H9 (cell line): ENCODE results near the gene CCDC185. TPM values are rescaled to one million over a fixed set of nuclear protein-coding genes. Genes with fewer than 3 reads are reported as not detected.
A peak's percentile ranks its signal among the peaks of the same experiment; 100 is the strongest.

Experiments used
- DNase-seq: peaks from one replicate; pipeline ENCODE4 v3.0.0-alpha.2; 2017
- H2AFZ ChIP-seq: one replicate; pipeline ENCODE4 v1.6.1; 2013; ENCODE audit warnings: mild to moderate bottlenecking, low read length, control low read depth, moderate library complexity
- H2AK5ac ChIP-seq: 2 replicates; pipeline ENCODE4 v1.6.1; 2013; ENCODE audit warnings: low read length, control low read depth, mixed read lengths; ENCODE audit not compliant: insufficient read length
- H2BK120ac ChIP-seq: one replicate; pipeline ENCODE4 v1.6.1; 2013; ENCODE audit warnings: low read depth, mild to moderate bottlenecking, low read length, control low read depth, inconsistent platforms; ENCODE audit not compliant: poor library complexity, severe bottlenecking
- H2BK12ac ChIP-seq: 2 replicates; pipeline ENCODE4 v1.6.1; 2013; ENCODE audit warnings: low read length, control low read depth, mixed read lengths, low read depth; ENCODE audit not compliant: insufficient read length
- H2BK15ac ChIP-seq: 2 replicates; pipeline ENCODE4 v1.6.1; 2013; ENCODE audit warnings: low read depth, low read length, control low read depth
- H2BK20ac ChIP-seq: one replicate; pipeline ENCODE4 v1.6.1; 2013; ENCODE audit warnings: low read depth, mild to moderate bottlenecking, low read length, control low read depth, inconsistent platforms; ENCODE audit not compliant: poor library complexity, severe bottlenecking
- H2BK5ac ChIP-seq: 2 replicates; pipeline ENCODE4 v1.6.1; 2013; ENCODE audit warnings: low read length, control low read depth, mixed read lengths; ENCODE audit not compliant: insufficient read length
- H3K14ac ChIP-seq: 2 replicates; pipeline ENCODE4 v1.6.1; 2013; ENCODE audit warnings: low read length, control low read depth; ENCODE audit not compliant: insufficient read depth
- H3K18ac ChIP-seq: 2 replicates; pipeline ENCODE4 v1.6.1; 2013; ENCODE audit warnings: low read depth, mild to moderate bottlenecking, mixed read lengths, low read length, control low read depth; ENCODE audit not compliant: insufficient read length
- H3K23ac ChIP-seq: 2 replicates; pipeline ENCODE4 v1.6.1; 2013; ENCODE audit warnings: low read length, control low read depth, mixed read lengths, low read depth; ENCODE audit not compliant: insufficient read length
- H3K23me2 ChIP-seq: 2 replicates; pipeline ENCODE4 v1.6.1; 2013; ENCODE audit warnings: low read depth, mild to moderate bottlenecking, mixed read lengths, low read length, control low read depth; ENCODE audit not compliant: insufficient read length, poor library complexity, severe bottlenecking
- H3K27ac ChIP-seq: 2 replicates; pipeline ENCODE4 v1.5.1; 2013; ENCODE audit warnings: low read length, control low read depth, mixed read lengths, low read depth; ENCODE audit not compliant: insufficient read length
- H3K27me3 ChIP-seq: 2 replicates; pipeline ENCODE4 v1.6.1; 2013; ENCODE audit warnings: low read length, control low read depth, inconsistent platforms; ENCODE audit not compliant: insufficient read depth
- H3K4ac ChIP-seq: 2 replicates; pipeline ENCODE4 v1.6.1; 2013; ENCODE audit warnings: low read depth, mild to moderate bottlenecking, control low read depth, inconsistent platforms, low read length, moderate library complexity
- H3K4me1 ChIP-seq: 2 replicates; pipeline ENCODE4 v1.6.1; 2013; ENCODE audit warnings: low read length, control low read depth, inconsistent platforms; ENCODE audit not compliant: insufficient read depth
- H3K4me2 ChIP-seq: 2 replicates; pipeline ENCODE4 v1.6.1; 2013; ENCODE audit warnings: low read length, control low read depth, mixed read lengths; ENCODE audit not compliant: insufficient read length, insufficient read depth
- H3K56ac ChIP-seq: 2 replicates; pipeline ENCODE4 v1.6.1; 2013; ENCODE audit warnings: low read depth, mild to moderate bottlenecking, mixed read lengths, low read length, control low read depth; ENCODE audit not compliant: insufficient read length
- H3K79me1 ChIP-seq: 2 replicates; pipeline ENCODE4 v1.6.1; 2013; ENCODE audit warnings: low read depth, mild to moderate bottlenecking, moderate library complexity, low read length, control low read depth, inconsistent platforms; ENCODE audit not compliant: insufficient read depth, poor library complexity, severe bottlenecking
- H3K79me2 ChIP-seq: 2 replicates; pipeline ENCODE4 v1.6.1; 2013; ENCODE audit warnings: low read length, control low read depth, inconsistent platforms; ENCODE audit not compliant: insufficient read depth
- H3K9ac ChIP-seq: 2 replicates; pipeline ENCODE4 v1.6.1; 2013; ENCODE audit warnings: low read length, control low read depth, mixed read lengths; ENCODE audit not compliant: insufficient read length; ENCODE audit errors: extremely low read depth
- H3K9me3 ChIP-seq: one replicate; pipeline ENCODE4 v1.6.1; 2013; ENCODE audit warnings: low read depth, low read length, inconsistent platforms; ENCODE audit not compliant: control insufficient read depth
- H3T11ph ChIP-seq: one replicate; pipeline ENCODE4 v1.6.1; 2013; ENCODE audit warnings: mild to moderate bottlenecking, low read length, control low read depth, inconsistent platforms
- H4K20me1 ChIP-seq: one replicate; pipeline ENCODE4 v1.6.1; 2013; ENCODE audit not compliant: control insufficient read depth, insufficient read length, insufficient read depth
- H4K5ac ChIP-seq: 2 replicates; pipeline ENCODE4 v1.6.1; 2013; ENCODE audit warnings: low read depth, mild to moderate bottlenecking, mixed read lengths, low read length, control low read depth; ENCODE audit not compliant: insufficient read length
- H4K8ac ChIP-seq: replicated peaks from 2 replicates; pipeline ENCODE4 v1.6.1; 2013; ENCODE audit warnings: low read length, control low read depth, mixed read lengths, low read depth; ENCODE audit not compliant: insufficient read length
- H4K91ac ChIP-seq: 2 replicates; pipeline ENCODE4 v1.6.1; 2013; ENCODE audit warnings: low read depth, mild to moderate bottlenecking, moderate library complexity, mixed read lengths, low read length, control low read depth; ENCODE audit not compliant: insufficient read length
- H3K27ac Mint-ChIP-seq, 3 experiments: 2 replicates in 2 of 3; 3 replicates in 1 of 3; pipeline ENCODE4 v1.8.0; 2020 to 2021; ENCODE audit warnings: mixed read lengths in 3 of 3, mild to moderate bottlenecking in 1 of 3, moderate library complexity in 1 of 3
- H3K27me3 Mint-ChIP-seq: 2 replicates; pipeline ENCODE4 v1.8.0; 2021; ENCODE audit warnings: low read depth, mild to moderate bottlenecking, moderate library complexity, mixed read lengths
- H3K36me3 Mint-ChIP-seq, 3 experiments: 2 replicates in 2 of 3; 3 replicates in 1 of 3; pipeline ENCODE4 v1.8.0; 2020 to 2021; ENCODE audit warnings: low read depth in 3 of 3, mixed read lengths in 3 of 3; ENCODE audit not compliant: insufficient read depth in 1 of 3
- H3K4me1 Mint-ChIP-seq, 2 experiments: 2 replicates each; pipeline ENCODE4 v1.8.0; 2020; ENCODE audit warnings: mixed read lengths in 2 of 2
- H3K4me3 Mint-ChIP-seq, 2 experiments: 2 replicates in 1 of 2; 3 replicates in 1 of 2; pipeline ENCODE4 v1.8.0; 2020 to 2021; ENCODE audit warnings: mild to moderate bottlenecking in 2 of 2, mixed read lengths in 2 of 2, moderate library complexity in 1 of 2
- H3K9me3 Mint-ChIP-seq, 2 experiments: 2 replicates in 1 of 2; 3 replicates in 1 of 2; pipeline ENCODE4 v1.8.0; 2020; ENCODE audit warnings: mild to moderate bottlenecking in 2 of 2, mixed read lengths in 2 of 2, moderate library complexity in 1 of 2
- WGBS: extraction: QIAGEN DNeasy Blood & Tissue Kit; methylation state at CpG from one replicate; pipeline ENCODE4 v1.1.7; 2013; ENCODE audit warnings: missing lambda C conversion rate, low lambda C conversion rate, mixed read lengths; ENCODE audit not compliant: insufficient read length; ENCODE audit errors: extremely low coverage; 5-methylcytosine and 5-hydroxymethylcytosine counted together
- total RNA-seq: library from RNA; stranded (reverse); gene quantifications from 2 replicates; pipeline ENCODE4 v1.2.1, GENCODE V29; 2021
- TF ChIP-seq, protein P1 (sequence below): fragments of 200-600 bp; sonication (generic); conservative IDR thresholded peaks from 3 replicates; pipeline ENCODE4 v1.8.0; 2021; ENCODE audit warnings: antibody characterized with exemption, mild to moderate bottlenecking

The CCDC185 gene
- total RNA-seq, 1 experiment from 2014 or later = not detected

DNA sequence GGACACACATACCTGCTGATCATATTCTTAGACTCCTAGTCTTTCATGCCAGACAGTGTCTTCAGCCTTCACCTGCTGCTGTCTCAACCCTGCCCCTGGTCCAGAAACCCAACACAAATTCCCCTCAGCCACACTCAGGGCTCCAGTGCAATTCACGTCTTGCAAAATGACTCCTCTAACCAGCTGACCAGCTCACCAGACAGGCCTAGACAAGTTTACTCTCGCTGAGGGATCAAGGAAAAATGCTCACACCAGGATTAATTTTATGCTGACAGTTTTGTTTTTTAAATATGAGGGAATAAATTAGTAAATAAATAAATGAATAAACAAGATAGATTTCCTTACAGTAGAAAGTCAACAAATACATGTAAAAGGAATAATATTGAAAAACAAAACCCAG, 28.5 kb downstream of the CCDC185 start:
- Histone ChIP-seq H3T11ph (no peak overlapping the region), H3K27me3 (no peaks in the 10 kb centered on the region), H3K56ac (no peak overlapping the region), H3K4ac (no peak overlapping the region), H3K4me2 (no peak overlapping the region), H4K20me1 (no peaks in the 10 kb centered on the region), H2BK120ac (no peak overlapping the region), H3K79me2 (no peaks in the 10 kb centered on the region), H2BK12ac (no peak overlapping the region), H2BK20ac (no peak overlapping the region), H3K27ac (no peak overlapping the region), H3K18ac (no peak overlapping the region), H3K23ac (no peak overlapping the region), H3K79me1 (no peaks in the 10 kb centered on the region), H2AFZ (no peak overlapping the region), H3K4me1 (no peaks in the 10 kb centered on the region), H2BK5ac (no peak overlapping the region), H2AK5ac (no peak overlapping the region), H4K91ac (no peak overlapping the region), H4K8ac (no peak overlapping the region), H3K23me2 (no peaks in the 10 kb centered on the region), H4K5ac (no peak overlapping the region), H3K14ac (0 out of 2 replicates have a peak overlapping the region, but pooled peaks have one; percentile 20), H3K9ac (no peak overlapping the region), H2BK15ac (no peak overlapping the region), H3K9me3 (no peaks in the 10 kb centered on the region)
- Mint-ChIP-seq H3K36me3 (no peaks in the 10 kb centered on the region), H3K9me3 (no peaks in the 10 kb centered on the region; a peak in 1 of 5 replicates), H3K4me3 (no peak overlapping the region), H3K27ac (no peak overlapping the region; a peak in 1 of 7 replicates), H3K4me1 (peaks cover 6 to 11% of the 10 kb centered on the region in 2 experiments; a peak in 3 of 4 replicates), H3K27me3 (peaks cover 2% of the 10 kb centered on the region; the same call in 1 of the 2 replicates)
- WGBS = no CpG with 5 or more reads among the region's 2 CpGs
- TF ChIP-seq, protein P1, sequence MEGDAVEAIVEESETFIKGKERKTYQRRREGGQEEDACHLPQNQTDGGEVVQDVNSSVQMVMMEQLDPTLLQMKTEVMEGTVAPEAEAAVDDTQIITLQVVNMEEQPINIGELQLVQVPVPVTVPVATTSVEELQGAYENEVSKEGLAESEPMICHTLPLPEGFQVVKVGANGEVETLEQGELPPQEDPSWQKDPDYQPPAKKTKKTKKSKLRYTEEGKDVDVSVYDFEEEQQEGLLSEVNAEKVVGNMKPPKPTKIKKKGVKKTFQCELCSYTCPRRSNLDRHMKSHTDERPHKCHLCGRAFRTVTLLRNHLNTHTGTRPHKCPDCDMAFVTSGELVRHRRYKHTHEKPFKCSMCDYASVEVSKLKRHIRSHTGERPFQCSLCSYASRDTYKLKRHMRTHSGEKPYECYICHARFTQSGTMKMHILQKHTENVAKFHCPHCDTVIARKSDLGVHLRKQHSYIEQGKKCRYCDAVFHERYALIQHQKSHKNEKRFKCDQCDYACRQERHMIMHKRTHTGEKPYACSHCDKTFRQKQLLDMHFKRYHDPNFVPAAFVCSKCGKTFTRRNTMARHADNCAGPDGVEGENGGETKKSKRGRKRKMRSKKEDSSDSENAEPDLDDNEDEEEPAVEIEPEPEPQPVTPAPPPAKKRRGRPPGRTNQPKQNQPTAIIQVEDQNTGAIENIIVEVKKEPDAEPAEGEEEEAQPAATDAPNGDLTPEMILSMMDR = no peak
- no peak for DNase-seq
